DLD1 (cell line): ENCODE results near the gene ITPKC.

ENCODE experiments used
- in situ Hi-C: cut with HindIII; loops from 2 replicates; pipeline ENCODE4 v1.10.0; 2017; ENCODE audit warnings: low sequenced_read_pairs

Gene ITPKC

DNA sequence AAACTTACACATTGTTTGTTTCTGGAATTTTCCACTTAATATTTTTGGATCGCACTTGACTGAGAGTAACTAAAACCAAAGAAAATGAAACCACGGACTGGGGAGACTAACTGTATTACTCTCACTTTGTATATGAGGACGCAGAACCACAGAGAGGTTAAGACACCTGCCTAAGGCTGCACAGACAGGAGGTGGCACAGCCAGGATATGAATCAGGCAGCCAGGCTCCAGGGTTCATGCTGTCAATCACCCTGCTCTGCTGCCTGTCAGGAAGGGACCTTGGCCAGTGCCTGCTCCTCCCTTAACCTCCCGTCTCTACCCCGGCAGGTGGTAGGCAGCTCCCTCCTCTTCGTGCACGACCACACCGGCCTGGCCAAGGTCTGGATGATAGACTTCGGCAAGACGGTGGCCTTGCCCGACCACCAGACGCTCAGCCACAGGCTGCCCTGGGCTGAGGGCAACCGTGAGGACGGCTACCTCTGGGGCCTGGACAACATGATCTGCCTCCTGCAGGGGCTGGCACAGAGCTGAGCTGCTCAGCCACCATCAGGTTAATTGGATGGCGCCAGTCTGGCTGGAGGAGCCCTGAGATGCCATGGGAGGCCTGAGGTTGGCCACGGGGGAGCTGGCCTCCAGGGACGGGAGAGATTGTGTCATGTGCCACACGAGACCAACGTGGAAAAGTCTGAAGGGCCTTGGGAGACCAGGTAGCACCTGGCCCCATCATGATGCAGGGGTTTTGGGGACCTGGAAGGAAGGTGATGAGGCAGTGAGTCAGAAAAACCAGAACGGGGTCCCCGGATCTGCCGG lies 22.3 kb downstream of the ITPKC start:
- in situ Hi-C loops = no loop called here

DNA sequence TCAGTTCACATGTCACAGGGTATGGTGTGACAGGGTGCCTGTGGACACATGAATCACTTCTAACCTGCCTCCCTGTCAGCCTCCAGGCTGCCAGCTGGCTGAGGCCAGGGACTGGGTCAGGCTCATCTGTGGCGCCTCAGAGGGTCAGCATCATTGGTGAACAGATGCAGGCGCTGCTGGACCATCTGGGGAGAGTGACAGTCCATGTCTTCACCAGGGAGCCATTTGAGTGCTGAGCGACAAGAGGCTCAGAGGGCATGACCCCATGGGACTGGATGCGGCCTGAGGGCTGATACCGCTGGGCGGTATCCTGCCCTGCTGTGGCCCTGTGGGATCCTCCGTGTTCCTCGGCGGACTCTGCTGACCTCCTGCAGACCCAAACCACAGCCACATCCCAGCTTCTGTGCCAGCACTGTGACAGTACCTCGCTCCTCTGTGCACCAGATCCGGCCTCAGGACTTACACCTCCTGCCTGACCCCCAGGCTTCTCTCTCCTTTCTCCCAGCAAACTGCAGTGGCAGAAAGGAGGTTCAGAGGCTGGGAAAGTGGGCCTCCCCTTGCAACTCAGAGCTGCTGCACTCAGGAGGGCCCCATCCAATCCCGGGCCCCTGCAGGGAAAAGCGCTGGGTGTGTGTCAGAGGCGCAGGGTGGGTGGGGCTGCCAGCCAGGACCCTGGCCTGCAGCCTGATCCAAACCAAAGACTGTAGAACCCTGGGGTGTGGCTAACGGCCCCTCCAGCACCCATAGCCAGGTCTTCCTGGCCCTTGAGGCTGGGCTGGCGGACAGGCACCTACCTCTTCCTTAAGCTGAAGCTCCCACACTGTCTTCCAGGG lies 23.2 kb downstream of the ITPKC start:
- in situ Hi-C loops = no loop called here

- in situ Hi-C loops = no loop called here
These were observed 23.8 kb downstream of the ITPKC start for GRCh38 chr19:40740747-40741146.

DNA sequence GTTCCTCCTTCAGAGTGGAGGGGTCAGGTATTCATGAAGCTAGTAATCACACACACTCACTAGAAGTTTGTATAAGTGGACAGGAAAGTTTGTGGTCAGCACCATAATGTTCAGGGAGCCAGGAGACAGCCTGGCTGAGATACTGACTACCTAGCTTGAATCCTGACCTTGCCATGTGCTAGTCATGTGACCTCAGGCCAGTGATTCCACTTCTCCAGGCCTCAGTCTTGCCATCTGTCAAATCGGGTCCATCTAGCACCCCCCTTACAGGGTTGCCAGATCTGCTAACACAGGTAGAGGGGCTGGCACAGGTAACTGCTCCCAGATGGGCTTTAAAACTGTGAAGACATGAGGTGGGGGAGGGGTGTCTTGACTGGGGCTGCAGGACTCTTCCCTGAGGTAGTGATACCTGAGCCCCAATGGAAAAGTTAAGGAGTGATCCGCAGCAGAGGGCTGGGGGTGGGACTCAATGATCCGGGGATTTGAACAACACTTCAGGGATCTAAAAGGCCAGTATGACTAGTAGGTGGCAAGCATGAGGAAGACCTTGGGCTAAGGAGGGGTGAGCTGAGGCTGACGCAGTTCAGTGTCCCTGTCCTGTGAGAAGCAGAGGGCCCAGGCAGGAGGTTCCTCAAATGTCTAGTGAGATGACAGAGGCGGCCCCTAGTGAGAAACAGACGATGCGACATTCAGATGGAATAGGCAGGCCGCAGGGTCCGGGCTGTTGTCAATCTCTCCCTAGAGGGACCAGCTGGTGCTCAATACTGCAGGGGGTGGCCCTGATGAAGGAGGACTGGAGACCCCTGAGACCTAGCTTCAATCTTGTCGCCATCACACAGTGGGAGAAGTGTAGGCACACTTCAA lies 24.8 kb downstream of the ITPKC start:
- in situ Hi-C loops = no loop called here

DNA sequence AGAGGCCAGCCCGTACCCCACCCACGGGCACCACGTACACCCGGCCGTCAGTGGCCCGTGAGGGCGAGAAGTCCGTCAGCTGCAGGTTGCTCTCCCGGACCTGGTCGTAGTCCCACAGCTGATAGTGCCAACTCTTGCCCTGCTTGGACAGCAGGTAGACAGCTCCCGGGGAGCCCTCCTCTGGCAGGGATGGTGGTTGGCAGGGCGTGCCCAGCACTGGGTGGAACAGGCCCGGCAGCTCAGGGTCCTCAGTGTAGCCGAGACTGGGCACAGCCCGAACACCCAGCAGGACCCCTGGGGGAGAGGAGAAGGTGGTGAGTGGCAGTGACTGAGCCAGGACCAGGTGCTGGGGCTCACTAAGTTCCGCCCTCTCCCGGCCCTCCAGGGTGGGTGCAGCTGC lies 25.6 kb downstream of the ITPKC start:
- in situ Hi-C loops = no loop called here

DNA sequence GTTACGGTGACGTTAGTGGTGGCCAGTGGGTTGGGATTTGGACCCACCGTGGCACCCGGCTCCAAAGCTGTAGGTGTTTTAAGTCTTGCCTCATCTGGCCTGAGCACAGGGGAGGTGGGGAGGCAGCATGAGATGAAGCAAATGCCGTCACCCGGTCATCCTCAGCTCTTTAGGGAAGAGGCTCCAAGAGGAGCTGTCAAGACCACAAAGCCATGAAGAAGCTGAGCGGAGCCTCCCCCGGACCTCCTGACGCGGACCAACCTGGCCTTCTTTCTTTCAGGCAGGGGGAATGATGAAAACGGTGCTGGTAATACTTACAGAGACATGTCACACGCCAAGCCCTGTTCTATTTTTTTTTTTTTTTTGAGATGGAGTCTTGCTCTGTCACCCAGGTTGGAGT lies 26.0 kb downstream of the ITPKC start:
- in situ Hi-C loops = no loop called here

DNA sequence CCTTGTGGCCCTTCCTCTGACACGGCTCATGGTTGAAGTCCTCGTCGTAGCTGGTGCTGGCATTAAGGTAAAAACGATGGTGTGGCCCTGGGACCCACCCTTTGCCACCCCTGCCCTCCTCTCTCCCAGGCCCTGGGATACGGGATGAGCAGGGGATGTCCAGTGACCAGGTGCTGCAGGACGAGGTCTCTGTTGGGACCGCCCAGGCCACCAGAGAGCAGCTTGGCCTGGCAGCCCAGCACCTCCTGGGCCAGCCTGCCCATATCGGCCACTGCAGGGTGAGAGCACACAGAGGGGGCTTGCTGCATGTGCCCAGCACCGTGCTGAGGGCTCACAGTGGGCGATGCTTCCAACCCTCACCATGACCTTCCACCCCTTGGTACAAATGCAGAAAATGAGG lies 27.0 kb downstream of the ITPKC start:
- in situ Hi-C loops = no loop called here

DNA sequence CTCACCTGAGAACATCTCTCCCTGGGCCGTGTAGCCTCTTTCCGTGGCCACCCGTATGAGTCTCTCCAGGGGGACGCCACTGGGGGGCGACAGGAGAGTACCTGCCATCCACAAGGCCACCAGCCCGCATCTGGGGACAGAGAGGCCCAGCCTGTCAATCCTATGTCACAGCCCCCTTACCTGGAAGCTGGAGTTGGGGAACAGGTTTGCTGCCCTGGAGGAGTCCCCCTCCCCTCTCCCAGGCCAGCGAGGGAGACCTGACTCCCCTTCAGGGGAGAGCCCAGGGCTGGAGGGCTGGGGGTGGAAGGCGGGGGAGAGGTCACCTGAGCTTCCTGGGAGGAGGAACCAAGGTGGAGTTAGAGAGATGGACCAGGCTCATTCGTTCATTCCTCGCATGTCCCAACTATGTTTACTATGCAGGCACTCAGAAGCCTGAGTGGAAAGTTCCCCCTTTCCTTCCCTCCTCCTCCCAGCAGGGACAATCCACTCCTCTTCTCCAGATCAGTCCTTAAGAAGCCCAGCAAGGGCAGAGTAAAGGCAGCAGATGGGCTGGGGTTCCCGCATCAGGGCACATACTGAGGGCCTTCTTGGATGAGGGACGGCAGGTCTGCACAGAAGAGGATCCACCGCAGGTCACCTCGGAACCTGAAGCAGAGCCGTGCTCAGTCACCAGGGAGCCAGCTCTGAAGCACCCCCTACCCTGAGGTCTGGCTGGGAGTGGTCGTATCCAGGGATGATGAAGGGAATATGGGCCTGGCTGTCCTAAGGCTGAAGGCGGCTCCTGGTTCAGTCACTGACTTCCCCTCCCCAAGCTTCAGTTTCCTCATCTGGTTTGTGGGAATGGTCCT lies 27.9 kb downstream of the ITPKC start:
- in situ Hi-C loops = no loop called here

DNA sequence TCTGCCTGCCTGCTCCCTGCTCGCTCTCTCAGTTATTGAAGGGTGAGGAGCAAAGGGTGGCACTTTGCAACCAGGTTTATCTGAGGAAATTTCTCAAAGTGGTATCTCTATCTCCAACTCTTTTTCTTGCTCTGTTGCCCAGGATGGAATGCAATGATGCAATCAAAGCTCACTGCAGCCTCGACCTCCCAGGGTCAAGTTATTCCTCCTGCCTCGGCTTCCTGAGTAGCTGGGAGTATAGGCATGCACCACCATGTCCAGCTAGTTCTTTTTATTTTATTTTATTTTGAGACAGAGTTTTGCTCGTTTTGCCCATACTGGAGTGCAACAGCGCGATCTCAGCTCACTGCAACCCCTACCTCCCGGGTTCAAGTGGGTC lies 28.5 kb downstream of the ITPKC start:
- in situ Hi-C loops = no loop called here

- in situ Hi-C loops = no loop called here
These were observed 30.6 kb downstream of the ITPKC start for GRCh38 chr19:40747536-40747935.

DNA sequence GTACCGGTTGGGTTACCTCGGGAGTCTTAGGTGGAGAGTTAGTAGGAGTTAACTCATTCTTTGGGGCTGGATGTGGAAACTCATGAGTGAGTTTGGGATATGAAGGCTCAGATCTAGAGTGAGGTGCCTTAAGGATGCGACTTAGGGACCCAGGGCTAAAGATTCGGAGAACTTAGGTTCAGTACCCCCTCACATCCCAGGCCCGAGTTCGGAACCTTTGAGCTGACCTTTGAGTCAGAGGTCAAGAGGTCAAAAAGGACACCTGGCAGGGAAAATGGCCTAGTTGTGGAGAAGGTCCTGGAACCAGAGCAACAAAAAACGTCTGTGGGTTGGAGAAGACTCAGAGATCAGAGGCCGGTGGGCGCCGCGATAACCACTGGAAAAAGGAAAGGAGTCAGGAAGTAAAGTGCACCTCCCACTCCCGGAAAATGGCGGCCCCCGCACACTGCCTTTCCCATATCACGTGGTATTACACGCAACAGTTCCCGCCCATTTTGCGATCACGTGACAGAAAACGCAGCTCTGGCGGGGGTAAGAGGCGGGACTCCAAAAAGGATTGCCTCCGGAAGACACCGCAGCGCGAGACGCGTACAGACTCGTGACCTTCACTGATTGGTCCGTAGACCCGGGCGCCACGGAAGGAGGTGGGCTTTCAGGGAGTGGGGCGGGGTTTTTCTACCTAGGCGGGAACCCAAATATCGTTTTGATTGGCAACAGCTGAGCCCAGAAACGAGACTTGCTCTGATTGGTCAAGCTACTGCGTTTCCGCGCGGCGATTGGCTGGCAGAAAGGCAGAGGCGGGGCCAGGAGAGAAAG lies 33.4 kb downstream of the ITPKC start, which contains the start of gene ACTMAP:
Gene ACTMAP (minus strand): TSS at position 420 of the 816 bp plus-strand sequence. CDS start 674 bp downstream, outside the sequence.
- in situ Hi-C loops = no loop called here

DNA sequence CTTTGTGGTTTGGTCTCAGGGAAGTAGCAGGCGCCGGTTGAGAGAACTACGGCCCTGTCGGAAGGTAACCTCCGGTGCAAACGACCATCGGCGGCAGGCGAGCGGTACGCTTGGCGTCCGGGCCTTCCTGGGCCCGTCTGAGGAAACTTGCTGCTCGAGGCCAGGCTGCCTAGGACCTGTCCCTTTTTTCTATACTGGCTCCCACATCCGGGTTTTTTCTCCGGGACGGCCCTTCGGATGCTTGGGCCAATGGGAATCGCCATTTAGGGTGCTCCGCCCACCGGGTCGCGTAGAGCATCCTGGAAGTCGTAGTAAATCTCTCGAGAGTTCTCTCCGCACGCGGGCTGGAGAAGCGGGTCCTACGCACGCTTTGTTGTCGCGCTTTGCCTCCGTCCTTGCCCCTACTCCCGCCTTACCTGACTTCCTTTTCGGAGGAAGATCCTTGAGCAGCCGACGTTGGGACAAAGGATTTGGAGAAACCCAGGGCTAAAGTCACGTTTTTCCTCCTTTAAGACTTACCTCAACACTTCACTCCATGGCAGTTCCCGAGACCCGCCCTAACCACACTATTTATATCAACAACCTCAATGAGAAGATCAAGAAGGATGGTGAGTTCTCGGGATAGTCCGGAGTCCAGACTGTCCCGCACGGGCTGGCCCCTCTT lies 34.1 kb downstream of the ITPKC start, which contains the start of gene SNRPA:
Gene SNRPA (plus strand): TSS at position 330 of the 664 bp plus-strand sequence. CDS start 206 bp downstream, at position 536.
- in situ Hi-C loops = no loop called here

- in situ Hi-C loops = no loop called here
These were observed 35.4 kb downstream of the ITPKC start for GRCh38 chr19:40752257-40752781.

GRCh38 chr19:40754611-40755247 lies 37.8 kb downstream of the ITPKC start:
- in situ Hi-C loops = no loop called here

DNA sequence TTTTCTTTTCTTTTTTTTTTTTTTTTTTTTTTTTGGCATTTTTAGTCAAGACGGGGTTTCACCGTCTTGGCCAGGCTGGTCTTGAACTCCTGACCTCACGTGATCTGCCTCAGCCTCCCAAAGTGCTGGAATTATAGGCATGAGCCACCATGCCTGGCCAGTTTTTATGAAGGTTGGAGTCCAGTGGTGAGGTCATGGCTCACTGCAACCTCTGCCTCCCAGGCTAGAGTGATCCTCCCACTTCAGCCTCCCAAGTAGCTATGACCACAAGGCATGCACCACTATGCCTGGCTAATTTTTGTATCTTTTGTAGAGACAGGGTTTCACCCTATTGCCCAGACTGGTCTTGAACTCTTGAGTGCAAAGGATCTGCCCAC lies 38.3 kb downstream of the ITPKC start:
- in situ Hi-C loops = no loop called here

DNA sequence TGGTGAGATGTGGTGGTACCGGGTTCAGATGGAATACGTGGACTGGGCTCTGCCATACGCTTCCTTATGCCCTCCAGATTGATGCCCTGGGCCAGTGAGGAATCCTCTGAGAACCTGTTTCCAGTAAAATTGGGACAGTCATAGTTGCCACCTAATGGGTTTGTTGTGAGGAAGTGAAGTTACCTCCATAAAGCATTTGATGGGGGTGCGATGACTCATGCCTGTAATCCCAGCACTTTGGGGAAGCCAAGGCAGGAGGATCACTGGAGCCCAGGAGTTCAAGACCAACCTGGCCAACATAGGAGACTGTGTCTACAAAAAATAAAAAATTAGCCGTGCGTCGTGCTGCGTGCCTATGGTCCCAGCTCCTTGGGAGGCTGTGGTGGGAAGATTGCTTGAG lies 38.9 kb downstream of the ITPKC start:
- in situ Hi-C loops = no loop called here

DNA sequence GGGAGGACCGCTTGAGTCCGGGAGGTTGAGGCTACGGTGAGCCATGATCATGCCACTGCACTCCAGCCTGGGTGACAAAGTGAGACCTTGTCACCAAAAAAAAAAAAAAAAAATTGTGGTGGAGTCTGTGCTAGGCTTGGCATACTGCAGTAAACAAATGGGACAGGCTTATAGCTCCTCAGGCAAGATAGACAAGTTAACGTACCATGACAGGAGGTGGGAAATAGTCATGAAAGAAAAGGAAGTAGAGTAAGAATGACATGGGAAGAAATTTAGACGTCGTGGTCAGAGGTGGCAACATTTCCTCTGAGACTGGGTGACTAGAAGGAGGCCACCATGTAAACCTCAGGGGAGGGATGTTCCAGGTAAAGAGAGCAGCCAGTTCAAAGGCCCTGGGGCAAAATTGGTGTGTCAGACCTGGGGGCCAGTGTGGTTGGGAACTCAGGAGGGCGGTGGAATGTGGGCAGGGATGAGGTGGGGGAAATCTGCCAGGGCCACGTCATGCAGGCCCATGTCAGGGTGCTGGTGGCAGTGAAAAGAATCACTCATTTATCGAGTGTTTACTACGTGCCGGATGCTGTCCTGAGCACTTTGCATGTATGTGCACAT lies 39.7 kb downstream of the ITPKC start:
- in situ Hi-C loops = no loop called here

DNA sequence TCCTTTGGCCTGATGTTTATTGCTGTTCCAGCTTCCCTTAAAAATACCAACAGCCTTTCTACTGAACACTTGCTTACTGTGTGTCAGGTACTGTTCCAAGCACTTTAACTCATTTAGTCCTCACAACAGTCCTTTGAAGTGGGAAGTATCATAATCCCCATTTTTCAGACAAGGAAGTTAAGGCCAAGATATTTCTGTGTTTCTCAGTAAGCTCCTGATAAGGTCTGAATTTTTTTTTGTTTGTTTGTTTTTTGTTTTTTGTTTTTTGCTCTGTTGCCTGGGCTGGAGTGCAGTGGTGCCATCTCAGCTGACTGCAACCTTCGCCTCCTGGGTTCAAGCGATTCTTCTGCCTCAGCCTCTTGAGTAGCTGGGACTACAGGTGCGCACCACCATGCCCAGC lies 41.6 kb downstream of the ITPKC start:
- in situ Hi-C loops = no loop called here
